Measurements from ENCODE around the gene DAB2IP.

- TF ChIP-seq CTCF (conservative IDR thresholded peaks at IDR 0.05) (no peak), EZH2 (IDR thresholded peaks at IDR 0.05; ENCODE audit: low read depth) (no peak)
Measured at GRCh38 chr9:121619545-121620324, 31.7 kb upstream of the DAB2IP start.

Measured in PC-9 (cell line).